ENCODE results near the gene TNNT2. TPM values are rescaled to one million over a fixed set of nuclear protein-coding genes. Genes with fewer than 3 reads are reported as not detected.

TNNT2 gene
- total and polyA plus RNA-seq, 2 of the 8 experiments (the other 6 are each of a cell fraction or from before 2014, with no cell fraction given): 3.1 to 21.0 TPM

DNA sequence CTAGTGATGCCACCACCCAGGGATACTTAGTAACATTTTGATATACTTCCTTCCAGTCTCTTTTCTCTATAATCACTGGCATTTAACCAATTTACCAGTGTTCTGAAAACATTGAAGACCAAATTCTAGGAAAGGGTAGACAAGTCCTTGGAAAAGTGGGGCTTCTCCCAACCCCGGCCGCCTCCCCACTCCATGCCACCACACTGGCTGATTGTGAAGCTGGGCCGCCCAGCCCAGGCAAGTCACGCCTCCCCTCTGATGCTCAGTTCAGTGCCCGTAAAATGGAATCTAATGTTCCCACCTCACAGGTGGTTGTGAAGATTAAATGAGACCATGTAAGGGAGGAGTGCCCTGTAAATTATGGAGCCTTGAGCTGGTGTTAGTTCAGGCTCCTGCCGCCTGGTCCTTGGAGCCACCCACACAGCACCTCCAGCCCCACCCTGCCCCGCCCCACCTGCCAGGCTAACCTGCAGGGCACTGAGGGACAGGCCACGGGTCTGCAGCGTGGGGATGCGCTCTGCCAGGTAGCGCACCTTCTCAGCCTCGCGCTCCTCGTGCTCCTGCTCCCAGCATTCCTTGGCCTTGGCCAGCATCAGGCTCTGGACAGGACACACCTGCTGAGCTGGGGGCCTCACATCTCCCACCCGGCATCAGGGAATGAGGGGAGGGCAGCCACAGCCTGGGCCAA lies 36.7 kb upstream of the TNNT2 start:
- H3K79me1 ChIP-seq (ENCODE audit: low read depth, low read length): no peaks in the 10 kb centered on the region
- no peak overlapping the region for H3K4me2 ChIP-seq (ENCODE audit: insufficient read depth in 1 of 2, low read depth in 2 of 2, low read length in 2 of 2)
- H3K27me3 ChIP-seq (replicated peaks in 1 of 4; ENCODE audit: control insufficient read depth in 3 of 4, extremely low read depth in 1 of 4, insufficient read depth in 3 of 4, low read length in 3 of 4): no peaks in the 10 kb centered on the region
- H3K14ac ChIP-seq (ENCODE audit: insufficient read length): no peak overlapping the region
- WGBS, 2 experiments (ENCODE audit: extremely low coverage in 1 of 2, insufficient coverage in 1 of 2, insufficient read length in 1 of 2, insufficient replicate concordance in 2 of 2, low coverage in 1 of 2, low lambda C conversion rate in 2 of 2, missing lambda C conversion rate in 1 of 2): 97% methylated on average over 15 of the region's 15 CpGs; no CpG with 5 or more reads in 1 of the 2 experiments
- H3K56ac ChIP-seq (replicated peaks; ENCODE audit: insufficient read length, low read depth, low read length): no peak overlapping the region
- H3K4me3 ChIP-seq (ENCODE audit: extremely low read depth in 1 of 4, insufficient read depth in 2 of 4, low read depth in 3 of 4, low read length in 4 of 4): no peak overlapping the region
- no peak overlapping the region for H3K18ac ChIP-seq (ENCODE audit: extremely low read depth, low read length)
- H3K23me2 ChIP-seq (ENCODE audit: low read depth, low read length): no peaks in the 10 kb centered on the region
- no peaks in the 10 kb centered on the region for H3K4me1 ChIP-seq (replicated peaks in 1 of 4; ENCODE audit: control insufficient read depth in 3 of 4, insufficient read depth in 4 of 4, low read length in 3 of 4)
- no peak overlapping the region for H2BK15ac ChIP-seq (ENCODE audit: low read length)
- peaks cover 15 to 18% of the 10 kb centered on the region in 2 experiments; a peak in 3 of 4 replicates for H3K9me3 ChIP-seq (ENCODE audit: insufficient read depth in 2 of 2, low read depth in 1 of 2, low read length in 1 of 2)
- H3K23ac ChIP-seq (ENCODE audit: insufficient read length): no peak overlapping the region
- no peak overlapping the region for H4K91ac ChIP-seq (replicated peaks; ENCODE audit: insufficient read length, low read length)
- FAIRE-seq (no peak), DNase-seq (ENCODE audit: low read depth in 1 of 2, low spot score in 2 of 2) (no peak)
- no peaks in the 10 kb centered on the region for H3K36me3 ChIP-seq (ENCODE audit: control insufficient read depth in 2 of 4, insufficient read depth in 4 of 4, low read length in 3 of 4)
- no peak overlapping the region for H2AK5ac ChIP-seq (ENCODE audit: low read depth, low read length)
- H2AFZ ChIP-seq (ENCODE audit: low read length): no peak overlapping the region
- H3K9ac ChIP-seq (replicated peaks in 1 of 4; ENCODE audit: extremely low read depth in 1 of 4, low read depth in 3 of 4, low read length in 3 of 4): no peak overlapping the region
- no peak overlapping the region for H2BK12ac ChIP-seq (ENCODE audit: low read depth, low read length)
- no peak overlapping the region for H4K8ac ChIP-seq (ENCODE audit: extremely low read depth, insufficient read depth, low read length)
- H2BK20ac ChIP-seq (ENCODE audit: low read length): no peak overlapping the region
- no peak overlapping the region for H3K27ac ChIP-seq (ENCODE audit: low read depth, low read length)
- H2BK120ac ChIP-seq (replicated peaks; ENCODE audit: low read depth, low read length): no peak overlapping the region
- ChIA-PET POLR2A (ENCODE audit: partially characterized antibody) (interaction anchor here (0.7 to 1.6 kb wide), 2 partner anchors 12 to 14 kb away, joined by 3 to 4 read pairs; no protein-coding TSS in a partner anchor), CTCF (ENCODE audit: partially characterized antibody) (interaction anchor here (1.0 to 3.6 kb wide), 3 partner anchors 19 to 67 kb away, joined by 3 to 16 read pairs (median 3); no protein-coding TSS in a partner anchor)
- H2BK5ac ChIP-seq (ENCODE audit: low read depth, low read length): no peak overlapping the region
- TF ChIP-seq SIX5 (IDR thresholded peaks at IDR 0.05; ENCODE audit: low read depth, low read length) (no peak), CTBP2 (IDR thresholded peaks at IDR 0.05; ENCODE audit: borderline replicate concordance, insufficient read depth, insufficient read length, low read length) (no peak), RBBP5 (IDR thresholded peaks at IDR 0.05; ENCODE audit: borderline replicate concordance, low read depth, low read length) (no peak), SAP30 (IDR thresholded peaks at IDR 0.05; ENCODE audit: insufficient read depth, insufficient replicate concordance, low read length) (no peak), SIN3A (conservative IDR thresholded peaks at IDR 0.05 in 1 of 2, IDR thresholded peaks at IDR 0.05 in 1 of 2; ENCODE audit: low read depth in 1 of 2, low read length in 2 of 2) (no peak)
- no peak overlapping the region for H3K4ac ChIP-seq (replicated peaks; ENCODE audit: insufficient read length, low read depth, low read length)
- no peaks in the 10 kb centered on the region for H4K20me1 ChIP-seq (replicated peaks in 1 of 2; ENCODE audit: control insufficient read depth in 1 of 2, insufficient read depth in 2 of 2, low read length in 2 of 2)
- no peaks in the 10 kb centered on the region for H3K79me2 ChIP-seq (ENCODE audit: control insufficient read depth in 1 of 2, insufficient read depth in 2 of 2, low read length in 2 of 2)
- no peak overlapping the region for H4K5ac ChIP-seq (ENCODE audit: insufficient read length, low read depth, low read length)

Measured in H1 (cell line).